ENCODE results near the gene AGXT2.

AGXT2 gene

GRCh38 chr5:35047785-35048404 lies at the start of gene AGXT2:
Gene AGXT2, minus strand, starts transcription at chr5:35047949. Its CDS starts 57 bp downstream, at chr5:35047892.
- DNase-seq: no peak

GRCh38 chr5:35096932-35097331 lies 49.2 kb upstream of the AGXT2 start:
- no peak for DNase-seq

GRCh38 chr5:35096216-35096615 lies 48.5 kb upstream of the AGXT2 start:
- peak; percentile 59 to 83 (median 71) for DNase-seq

- no peak for DNase-seq
Measured at GRCh38 chr5:35095366-35095765, 47.6 kb upstream of the AGXT2 start.

GRCh38 chr5:35094948-35095347 lies 47.2 kb upstream of the AGXT2 start:
- no peak for DNase-seq

GRCh38 chr5:35092703-35093102 lies 45.0 kb upstream of the AGXT2 start:
- DNase-seq: no peak

GRCh38 chr5:35091704-35092103 lies 44.0 kb upstream of the AGXT2 start:
- DNase-seq: no peak

- peak; percentile 77 to 83 (median 80) for DNase-seq
Measured at GRCh38 chr5:35089334-35090314, 41.9 kb upstream of the AGXT2 start.

- peak in 1 of 3 donors; percentile 4 for DNase-seq
Measured at GRCh38 chr5:35087991-35088390, 40.2 kb upstream of the AGXT2 start.

GRCh38 chr5:35083150-35083549 lies 35.4 kb upstream of the AGXT2 start:
- no peak for DNase-seq

GRCh38 chr5:35082530-35082929 lies 34.8 kb upstream of the AGXT2 start:
- no peak for DNase-seq

- peak in 1 of 3 donors; percentile 6 for DNase-seq
Measured at GRCh38 chr5:35081134-35081533, 33.4 kb upstream of the AGXT2 start.

GRCh38 chr5:35073160-35073559 lies 25.4 kb upstream of the AGXT2 start:
- DNase-seq: no peak

- DNase-seq: no peak
Measured at GRCh38 chr5:35069188-35069587, 21.4 kb upstream of the AGXT2 start.

GRCh38 chr5:35067985-35068384 lies 20.2 kb upstream of the AGXT2 start:
- no peak for DNase-seq

GRCh38 chr5:35066260-35066795 lies 18.6 kb upstream of the AGXT2 start:
- peak; percentile 27 to 35 (median 29) for DNase-seq

GRCh38 chr5:35063414-35063813 lies 15.7 kb upstream of the AGXT2 start:
- no peak for DNase-seq

- DNase-seq: peak in 2 of 3 donors; percentile 7 to 30
Measured at GRCh38 chr5:35061211-35061770, 13.5 kb upstream of the AGXT2 start.

GRCh38 chr5:35060236-35060635 lies 12.5 kb upstream of the AGXT2 start:
- DNase-seq: no peak

- DNase-seq: no peak
Measured at GRCh38 chr5:35059251-35059650, 11.5 kb upstream of the AGXT2 start.

- DNase-seq: no peak
Measured at GRCh38 chr5:35058374-35058788, 10.6 kb upstream of the AGXT2 start.

GRCh38 chr5:35056686-35057085 lies 8.9 kb upstream of the AGXT2 start:
- peak in 1 of 3 donors; percentile 23 for DNase-seq

- no peak for DNase-seq
Measured at GRCh38 chr5:35052838-35053237, 5.1 kb upstream of the AGXT2 start.
